Mesendoderm (in vitro differentiated cells): Measurements from ENCODE around the gene LRRC37B.

ENCODE experiments used
- DNase-seq: peaks from one replicate; pipeline ENCODE4 v3.0.0; 2013
- H2AK5ac ChIP-seq: 2 replicates; pipeline ENCODE4 v1.6.1; 2013; ENCODE audit warnings: low read length, inconsistent platforms
- H2BK120ac ChIP-seq: 2 replicates; pipeline ENCODE4 v1.6.1; 2013; ENCODE audit warnings: low read depth, mild to moderate bottlenecking, low read length, moderate library complexity, mixed read lengths
- H2BK15ac ChIP-seq: replicated peaks from 2 replicates; pipeline ENCODE4 v1.6.1; 2013; ENCODE audit warnings: low read depth, mild to moderate bottlenecking, moderate library complexity
- H2BK5ac ChIP-seq: 2 replicates; pipeline ENCODE4 v1.6.1; 2013; ENCODE audit warnings: low read length, inconsistent platforms
- H3K18ac ChIP-seq: 2 replicates; pipeline ENCODE4 v1.6.1; 2013; ENCODE audit warnings: mild to moderate bottlenecking, low read length, mixed read lengths
- H3K23ac ChIP-seq: one replicate; pipeline ENCODE4 v1.6.1; 2013; ENCODE audit warnings: low read length
- H3K27ac ChIP-seq: 2 replicates; pipeline ENCODE4 v1.5.1; 2013; ENCODE audit warnings: low read depth, mild to moderate bottlenecking, inconsistent platforms, low read length, moderate library complexity
- H3K27me3 ChIP-seq: 2 replicates; pipeline ENCODE4 v1.6.1; 2013; ENCODE audit warnings: low read length, control low read depth, mild to moderate bottlenecking, inconsistent platforms; ENCODE audit not compliant: insufficient read depth, poor library complexity
- H3K36me3 ChIP-seq: 2 replicates; pipeline ENCODE4 v1.6.1; 2013; ENCODE audit warnings: low read length, inconsistent platforms; ENCODE audit not compliant: control insufficient read depth, insufficient read depth
- H3K4ac ChIP-seq: one replicate; pipeline ENCODE4 v1.6.1; 2013; ENCODE audit warnings: low read depth, mild to moderate bottlenecking, low read length, moderate library complexity
- H3K4me1 ChIP-seq: 2 replicates; pipeline ENCODE4 v1.6.1; 2013; ENCODE audit warnings: low read depth, low read length, inconsistent platforms; ENCODE audit not compliant: control insufficient read depth
- H3K4me2 ChIP-seq: 2 replicates; pipeline ENCODE4 v1.6.1; 2013; ENCODE audit warnings: low read length
- H3K4me3 ChIP-seq: 2 replicates; pipeline ENCODE4 v1.5.1; 2013; ENCODE audit warnings: mild to moderate bottlenecking, low read length
- H3K56ac ChIP-seq: one replicate; pipeline ENCODE4 v1.6.1; 2013; ENCODE audit warnings: low read length
- H3K79me1 ChIP-seq: 2 replicates; pipeline ENCODE4 v1.6.1; 2013; ENCODE audit warnings: low read length, inconsistent platforms
- H3K79me2 ChIP-seq: 2 replicates; pipeline ENCODE4 v1.6.1; 2013; ENCODE audit warnings: mild to moderate bottlenecking, low read length; ENCODE audit not compliant: control insufficient read depth, insufficient read depth
- H3K9ac ChIP-seq: 2 replicates; pipeline ENCODE4 v1.6.1; 2013; ENCODE audit warnings: low read length, inconsistent platforms
- H4K5ac ChIP-seq: one replicate; pipeline ENCODE4 v1.6.1; 2013; ENCODE audit warnings: low read length
- H4K8ac ChIP-seq: one replicate; pipeline ENCODE4 v1.6.1; 2013; ENCODE audit warnings: low read depth, mild to moderate bottlenecking, control low read depth, low read length, moderate library complexity
- WGBS: extraction: QIAGEN DNeasy Blood & Tissue Kit; methylation state at CpG from one replicate; pipeline ENCODE4 v1.1.7; 2013; ENCODE audit warnings: low lambda C conversion rate, missing lambda C conversion rate; ENCODE audit not compliant: insufficient coverage; ENCODE audit errors: extremely low coverage; 5-methylcytosine and 5-hydroxymethylcytosine counted together

Gene LRRC37B

GRCh38 chr17:32015245-32016013, 8.2 kb downstream of the LRRC37B start:
- H3K56ac ChIP-seq: no peak overlapping the region
- H3K4me3 ChIP-seq: no peak overlapping the region
- H3K27ac ChIP-seq: no peak overlapping the region
- no peaks in the 10 kb centered on the region for H3K36me3 ChIP-seq
- H4K8ac ChIP-seq: no peak overlapping the region
- H2AK5ac ChIP-seq: no peak overlapping the region
- H3K4me1 ChIP-seq: no peaks in the 10 kb centered on the region
- H2BK15ac ChIP-seq: no peak overlapping the region
- no peak for DNase-seq
- H3K18ac ChIP-seq: no peak overlapping the region
- no peak overlapping the region for H3K9ac ChIP-seq
- H3K79me2 ChIP-seq: peaks cover 2% of the 10 kb centered on the region
- no peak overlapping the region for H3K4ac ChIP-seq
- no peak overlapping the region for H2BK5ac ChIP-seq
- no peaks in the 10 kb centered on the region for H3K27me3 ChIP-seq
- H4K5ac ChIP-seq: no peak overlapping the region
- no CpG with 5 or more reads among the region's 9 CpGs for WGBS
- H3K4me2 ChIP-seq: no peak overlapping the region
- H3K79me1 ChIP-seq: peaks cover 4% of the 10 kb centered on the region
- H2BK120ac ChIP-seq: no peak overlapping the region
- no peak overlapping the region for H3K23ac ChIP-seq

DNA sequence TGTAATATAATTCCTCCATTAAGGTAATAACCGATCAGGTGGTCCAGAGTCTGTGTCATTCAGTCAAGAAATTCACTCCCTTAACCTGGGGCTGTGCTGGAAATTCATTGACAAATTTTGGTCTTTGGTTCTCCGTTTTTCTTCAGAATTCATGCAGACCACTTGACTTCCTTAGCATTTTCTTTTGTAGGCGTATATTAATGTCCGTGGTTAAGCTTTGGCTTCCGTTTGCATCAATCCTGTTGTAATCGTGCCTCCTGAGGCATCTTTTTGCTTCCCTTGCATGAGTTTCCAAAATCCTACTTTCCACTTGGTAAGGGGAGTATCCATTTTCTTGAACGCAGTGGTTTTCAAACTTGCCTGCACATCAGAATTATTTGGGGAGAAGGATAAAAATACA, 9.0 kb downstream of the LRRC37B start:
- WGBS: no CpG with 5 or more reads among the region's 7 CpGs
- DNase-seq: no peak

DNA sequence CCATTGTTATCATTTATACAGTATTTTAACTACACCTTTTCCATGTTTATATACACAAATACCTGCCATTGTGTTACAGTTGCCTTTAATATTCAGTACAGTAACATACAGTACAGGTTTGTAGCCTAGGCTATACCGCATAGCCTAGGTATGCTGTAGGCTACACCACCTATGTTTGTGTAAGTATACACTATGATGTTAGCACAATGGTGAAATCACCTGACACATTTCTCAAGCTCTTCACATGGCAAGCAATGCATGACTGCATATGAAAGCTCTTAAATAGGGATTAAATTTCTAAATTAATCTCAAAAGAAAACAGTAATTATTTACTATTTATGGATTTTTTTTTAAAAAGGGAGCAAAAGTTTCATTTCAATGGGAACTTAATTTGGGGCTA, 12.0 kb downstream of the LRRC37B start:
- H3K4me3 ChIP-seq: no peak overlapping the region
- peaks cover 3% of the 10 kb centered on the region for H3K79me1 ChIP-seq
- H2AK5ac ChIP-seq: no peak overlapping the region
- H2BK5ac ChIP-seq: no peak overlapping the region
- no peaks in the 10 kb centered on the region for H3K27me3 ChIP-seq
- no CpG with 5 or more reads among the region's 1 CpG for WGBS
- H3K27ac ChIP-seq: no peak overlapping the region
- no peaks in the 10 kb centered on the region for H3K4me1 ChIP-seq
- H3K9ac ChIP-seq: no peak overlapping the region
- no peak overlapping the region for H4K5ac ChIP-seq
- H3K36me3 ChIP-seq: no peaks in the 10 kb centered on the region
- H3K4me2 ChIP-seq: no peak overlapping the region
- no peak overlapping the region for H2BK15ac ChIP-seq
- no peak overlapping the region for H4K8ac ChIP-seq
- H3K4ac ChIP-seq: no peak overlapping the region
- no peak overlapping the region for H2BK120ac ChIP-seq
- no peak overlapping the region for H3K23ac ChIP-seq
- H3K18ac ChIP-seq: no peak overlapping the region
- H3K79me2 ChIP-seq: no peaks in the 10 kb centered on the region
- no peak overlapping the region for H3K56ac ChIP-seq
- no peak for DNase-seq

More for the DNA sequence above, 9.0 kb downstream of the LRRC37B start:
- Histone ChIP-seq H4K5ac (no peak overlapping the region), H3K9ac (no peak overlapping the region), H2BK120ac (no peak overlapping the region), H3K4me2 (no peak overlapping the region), H3K56ac (no peak overlapping the region), H3K79me1 (peaks cover 4% of the 10 kb centered on the region), H3K23ac (no peak overlapping the region), H3K79me2 (peaks cover 1% of the 10 kb centered on the region), H2BK15ac (no peak overlapping the region), H3K4me3 (no peak overlapping the region), H3K27ac (no peak overlapping the region), H3K4ac (no peak overlapping the region), H2BK5ac (no peak overlapping the region), H3K4me1 (no peaks in the 10 kb centered on the region), H4K8ac (no peak overlapping the region), H3K36me3 (no peaks in the 10 kb centered on the region), H3K18ac (no peak overlapping the region), H2AK5ac (no peak overlapping the region), H3K27me3 (no peaks in the 10 kb centered on the region)

- H4K8ac ChIP-seq: no peak overlapping the region
- no peak overlapping the region for H3K56ac ChIP-seq
- H3K27me3 ChIP-seq: no peaks in the 10 kb centered on the region
- no peak overlapping the region for H3K4me3 ChIP-seq
- no peak overlapping the region for H3K4me2 ChIP-seq
- no peak overlapping the region for H2BK120ac ChIP-seq
- no peak overlapping the region for H4K5ac ChIP-seq
- H2BK15ac ChIP-seq: no peak overlapping the region
- H3K23ac ChIP-seq: no peak overlapping the region
- no peak overlapping the region for H3K9ac ChIP-seq
- no peak overlapping the region for H2BK5ac ChIP-seq
- DNase-seq: no peak
- H3K79me2 ChIP-seq: no peaks in the 10 kb centered on the region
- H3K79me1 ChIP-seq: peaks cover 3% of the 10 kb centered on the region
- H3K36me3 ChIP-seq: no peaks in the 10 kb centered on the region
- H3K18ac ChIP-seq: no peak overlapping the region
- WGBS: no CpG with 5 or more reads among the region's 16 CpGs
- H3K4ac ChIP-seq: no peak overlapping the region
- H2AK5ac ChIP-seq: no peak overlapping the region
- H3K4me1 ChIP-seq: no peaks in the 10 kb centered on the region
- H3K27ac ChIP-seq: no peak overlapping the region
These were observed 13.9 kb downstream of the LRRC37B start for GRCh38 chr17:32020943-32021614.

DNA sequence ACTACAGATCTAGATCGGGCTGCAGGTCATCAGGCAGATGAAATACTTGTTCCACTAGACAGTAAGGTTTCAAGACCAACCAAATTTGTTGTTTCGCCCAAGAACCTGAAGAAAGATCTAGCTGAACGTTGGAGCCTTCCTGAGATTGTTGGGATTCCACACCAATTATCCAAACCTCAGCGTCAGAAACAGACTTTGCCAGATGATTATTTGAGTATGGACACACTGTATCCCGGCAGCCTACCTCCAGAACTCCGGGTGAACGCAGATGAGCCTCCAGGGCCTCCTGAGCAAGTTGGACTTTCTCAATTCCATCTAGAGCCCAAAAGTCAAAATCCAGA, 14.4 kb downstream of the LRRC37B start:
- Histone ChIP-seq H3K4me3 (no peak overlapping the region), H2AK5ac (no peak overlapping the region), H3K18ac (no peak overlapping the region), H4K5ac (no peak overlapping the region), H3K56ac (no peak overlapping the region), H3K9ac (no peak overlapping the region), H3K27ac (no peak overlapping the region), H2BK120ac (no peak overlapping the region), H3K23ac (no peak overlapping the region), H3K4ac (no peak overlapping the region), H3K36me3 (no peaks in the 10 kb centered on the region), H3K4me1 (no peaks in the 10 kb centered on the region), H3K79me2 (no peaks in the 10 kb centered on the region), H4K8ac (no peak overlapping the region), H3K27me3 (no peaks in the 10 kb centered on the region), H3K4me2 (no peak overlapping the region), H2BK5ac (no peak overlapping the region), H3K79me1 (peaks cover 3% of the 10 kb centered on the region), H2BK15ac (no peak overlapping the region)
- no CpG with 5 or more reads among the region's 7 CpGs for WGBS
- DNase-seq: no peak
